ENCODE results near the gene TAL1. TPM values are rescaled to one million over a fixed set of nuclear protein-coding genes. Genes with fewer than 3 reads are reported as not detected.

TAL1 gene
- total RNA-seq, 4 donors from 2014 or later: 3.9 to 14.9 (median 12.8) TPM

DNA sequence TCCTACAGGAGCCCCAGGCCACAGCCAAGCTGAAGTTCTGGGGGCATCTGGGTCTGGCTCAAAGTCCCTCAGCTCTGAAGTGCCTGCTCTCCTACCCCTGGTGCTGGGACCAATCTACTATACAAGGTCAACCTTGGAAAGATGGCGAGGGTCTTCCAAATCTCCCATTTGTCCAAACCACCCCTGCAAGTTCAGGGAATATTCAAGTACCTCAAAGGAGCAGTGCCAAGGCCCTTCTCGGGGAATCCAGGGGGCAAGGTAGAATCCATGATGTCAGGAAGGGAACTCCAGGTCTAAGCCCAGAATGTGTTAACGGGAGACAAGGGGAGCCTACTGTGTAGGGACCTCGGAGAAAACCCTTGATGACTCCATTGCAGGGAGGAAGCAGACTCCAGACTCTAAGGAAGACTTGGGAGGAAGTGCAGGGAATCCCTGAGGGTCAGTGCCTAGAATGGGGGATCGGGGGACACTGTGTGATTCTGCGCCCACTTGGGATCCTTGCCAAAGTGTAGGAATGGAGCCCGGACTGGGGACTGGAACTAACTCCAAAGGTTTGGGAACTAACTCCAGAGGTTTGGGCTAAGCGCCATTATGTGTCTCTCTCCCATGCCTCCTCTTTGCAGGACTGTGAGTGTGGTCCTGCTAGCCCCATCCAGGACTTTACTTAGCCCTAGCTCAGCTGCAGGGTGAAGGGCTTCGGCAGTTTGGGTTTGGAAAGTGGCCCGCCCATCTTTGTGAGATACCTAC is 8.7 kb downstream of the TAL1 start:
- Histone ChIP-seq H3K4me3 (replicated peaks in 1 of 3) (no peak overlapping the region), H3K27ac (no peak overlapping the region), H3K9me3 (no peaks in the 10 kb centered on the region), H3K36me3 (no peaks in the 10 kb centered on the region), H3K27me3 (peaks cover 39% of the 10 kb centered on the region), H3K4me1 (peaks cover 7 to 24% of the 10 kb centered on the region in 2 donors)
- no peak for DNase-seq
- TF ChIP-seq CTCF (IDR thresholded peaks at IDR 0.05) (no peak), POLR2A (IDR thresholded peaks at IDR 0.05) (no peak)
- intact Hi-C loops (cut with DNase I): no loop called here
- 47 to 49% methylated on average over 9 to 10 of the region's 10 CpGs for WGBS, 2 donors

DNA sequence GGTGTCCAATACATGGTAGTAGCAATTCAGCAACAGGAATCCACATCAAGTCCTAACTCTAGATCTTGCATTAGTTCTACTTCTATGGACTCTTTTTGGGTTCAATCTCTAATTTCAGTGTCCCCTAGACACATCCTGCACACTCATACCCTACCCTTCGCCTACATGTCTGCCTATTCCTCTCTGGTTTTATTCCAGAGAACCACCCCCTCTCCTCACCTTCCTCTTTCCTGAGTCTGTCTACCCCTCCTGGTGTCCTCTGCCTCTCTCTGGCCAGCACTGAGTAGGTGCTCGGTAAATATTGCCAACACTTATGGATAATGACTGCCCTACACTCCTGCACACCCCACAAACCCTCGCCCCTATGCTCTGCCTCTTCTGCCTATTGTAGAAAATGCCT is 9.5 kb downstream of the TAL1 start:
- no peak overlapping the region for H3K4me3 ChIP-seq (replicated peaks in 1 of 3)
- WGBS, 2 donors: 86 to 91% methylated on average over 3 of the region's 3 CpGs

GRCh38 chr1:47219590-47220220 is 12.3 kb downstream of the TAL1 start:
- intact Hi-C loops (cut with DNase I): no loop called here
- WGBS, 2 donors: 89 to 92% methylated on average over 13 to 25 of the region's 29 CpGs

More for the DNA sequence above, 9.5 kb downstream of the TAL1 start:
- peaks cover 7 to 24% of the 10 kb centered on the region in 2 donors for H3K4me1 ChIP-seq
- no peaks in the 10 kb centered on the region for H3K36me3 ChIP-seq
- no peak overlapping the region for H3K27ac ChIP-seq
- no peaks in the 10 kb centered on the region for H3K9me3 ChIP-seq
- peaks cover 34% of the 10 kb centered on the region for H3K27me3 ChIP-seq
- no peak for TF ChIP-seq POLR2A (IDR thresholded peaks at IDR 0.05)
- no peak for TF ChIP-seq CTCF (IDR thresholded peaks at IDR 0.05)
- DNase-seq: no peak
- intact Hi-C loops (cut with DNase I): no loop called here

GRCh38 chr1:47219001-47219400 is 13.0 kb downstream of the TAL1 start:
- no peak overlapping the region for H3K27ac ChIP-seq
- no peak overlapping the region for H3K4me3 ChIP-seq (replicated peaks in 1 of 3)
- H3K27me3 ChIP-seq: peaks cover 13% of the 10 kb centered on the region
- no peak for DNase-seq
- 80 to 90% methylated on average over 4 of the region's 4 CpGs for WGBS, 2 donors
- no peaks in the 10 kb centered on the region for H3K36me3 ChIP-seq
- H3K9me3 ChIP-seq: no peaks in the 10 kb centered on the region
- intact Hi-C loops (cut with DNase I): no loop called here
- no peaks in the 10 kb centered on the region for H3K4me1 ChIP-seq
- no peak for TF ChIP-seq POLR2A (IDR thresholded peaks at IDR 0.05)
- TF ChIP-seq CTCF (IDR thresholded peaks at IDR 0.05): no peak

More at GRCh38 chr1:47219590-47220220, 12.3 kb downstream of the TAL1 start:
- Histone ChIP-seq H3K27me3 (peaks cover 20% of the 10 kb centered on the region), H3K27ac (no peak overlapping the region), H3K36me3 (no peaks in the 10 kb centered on the region), H3K4me3 (replicated peaks in 1 of 3) (no peak overlapping the region), H3K4me1 (peaks cover 1 to 3% of the 10 kb centered on the region in 2 donors), H3K9me3 (no peaks in the 10 kb centered on the region)
- TF ChIP-seq POLR2A (IDR thresholded peaks at IDR 0.05): no peak
- no peak for TF ChIP-seq CTCF (IDR thresholded peaks at IDR 0.05)
- DNase-seq: no peak
